IgD-negative memory B cell (primary cell): ENCODE data around the gene BBLN. TPM values are rescaled to one million over a fixed set of nuclear protein-coding genes. Genes with fewer than 3 reads are reported as not detected.
A peak's percentile ranks its signal among the peaks of the same experiment; 100 is the strongest.

ENCODE experiments used
- H3K27ac Mint-ChIP-seq, 3 donors: one replicate each; pipeline ENCODE4 v1.8.0; 2020 to 2022; ENCODE audit warnings: mild to moderate bottlenecking in 3 of 3, mixed read lengths in 3 of 3, moderate library complexity in 1 of 3
- H3K27me3 Mint-ChIP-seq: one replicate; pipeline ENCODE4 v1.8.0; 2021; ENCODE audit warnings: mixed read lengths
- H3K36me3 Mint-ChIP-seq: one replicate; pipeline ENCODE4 v1.8.0; 2020; ENCODE audit warnings: mild to moderate bottlenecking, mixed read lengths
- H3K4me1 Mint-ChIP-seq, 3 donors: one replicate each; pipeline ENCODE4 v1.8.0; 2020 to 2022; ENCODE audit warnings: mixed read lengths in 3 of 3, mild to moderate bottlenecking in 1 of 3
- H3K4me3 Mint-ChIP-seq, 4 donors: one replicate each; pipeline ENCODE4 v1.8.0; 2020 to 2022; ENCODE audit warnings: mild to moderate bottlenecking in 4 of 4, mixed read lengths in 4 of 4, moderate library complexity in 3 of 4
- H3K9me3 Mint-ChIP-seq, 3 donors: one replicate each; pipeline ENCODE4 v1.8.0; 2020 to 2021; ENCODE audit warnings: mixed read lengths in 3 of 3, mild to moderate bottlenecking in 1 of 3
- polyA plus RNA-seq: library from polyadenylated mRNA; unstranded; fragments of 300-500 nt; fragmentation: Illumina TruSeq; gene quantifications from one replicate; pipeline ENCODE4 v1.2.3, GENCODE V29; 2021

The BBLN gene
- polyA plus RNA-seq, 1 donor from 2014 or later: 145 TPM

- H3K4me1 Mint-ChIP-seq: peaks cover 0 to 5% (median 0%) of the 10 kb centered on the region in 3 donors
- H3K4me3 Mint-ChIP-seq: no peak overlapping the region
- H3K27ac Mint-ChIP-seq: peak overlapping the region in 1 of 3 donors; percentile 62
- peaks cover 2% of the 10 kb centered on the region for H3K36me3 Mint-ChIP-seq
- no peaks in the 10 kb centered on the region for H3K9me3 Mint-ChIP-seq
- peaks cover 13% of the 10 kb centered on the region for H3K27me3 Mint-ChIP-seq
Observed at GRCh38 chr9:128146591-128147120, 13.4 kb upstream of the BBLN start.

DNA sequence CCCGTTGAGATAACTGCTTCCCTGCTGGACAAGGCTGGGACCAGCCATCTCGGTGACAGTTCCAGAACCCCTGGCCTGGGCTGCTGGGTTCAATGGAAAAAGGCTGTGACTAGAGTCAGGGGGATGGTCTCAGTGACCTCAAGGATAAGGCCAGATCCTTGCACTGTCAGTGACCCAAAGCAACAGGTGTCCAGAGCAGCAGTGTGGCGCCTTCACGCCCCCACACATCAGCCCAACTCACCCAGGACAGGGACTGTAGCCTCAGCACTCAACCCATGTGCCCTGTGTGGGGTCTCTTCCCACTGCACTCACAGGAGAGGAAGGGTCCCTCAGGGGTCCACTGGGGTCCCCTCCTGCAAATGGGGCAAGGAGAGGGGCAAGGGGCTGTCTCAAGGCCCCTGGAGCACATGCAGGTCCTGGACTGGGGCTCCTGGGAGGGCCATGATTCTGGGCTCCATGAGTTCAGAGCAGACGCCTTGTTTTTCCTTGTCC is 11.5 kb upstream of the BBLN start:
- Mint-ChIP-seq H3K4me3 (no peak overlapping the region), H3K27me3 (peaks cover 10% of the 10 kb centered on the region), H3K4me1 (peaks cover 0 to under 1% (median 0%) of the 10 kb centered on the region in 3 donors), H3K36me3 (peaks cover 2% of the 10 kb centered on the region), H3K27ac (no peak overlapping the region), H3K9me3 (no peaks in the 10 kb centered on the region)

- Mint-ChIP-seq H3K4me1 (no peaks in the 10 kb centered on the region), H3K36me3 (peaks cover 2% of the 10 kb centered on the region), H3K4me3 (no peak within 1 kb of the TSS), H3K27ac (no peak within 1 kb of the TSS), H3K27me3 (peaks cover 10% of the 10 kb centered on the region), H3K9me3 (no peaks in the 10 kb centered on the region)
Observed at GRCh38 chr9:128149001-128149701, 10.9 kb upstream of the BBLN start, which contains the start of gene LCN2. LCN2 (plus strand) TSS chr9:128149453; CDS start chr9:128149526, 73 bp downstream.

DNA sequence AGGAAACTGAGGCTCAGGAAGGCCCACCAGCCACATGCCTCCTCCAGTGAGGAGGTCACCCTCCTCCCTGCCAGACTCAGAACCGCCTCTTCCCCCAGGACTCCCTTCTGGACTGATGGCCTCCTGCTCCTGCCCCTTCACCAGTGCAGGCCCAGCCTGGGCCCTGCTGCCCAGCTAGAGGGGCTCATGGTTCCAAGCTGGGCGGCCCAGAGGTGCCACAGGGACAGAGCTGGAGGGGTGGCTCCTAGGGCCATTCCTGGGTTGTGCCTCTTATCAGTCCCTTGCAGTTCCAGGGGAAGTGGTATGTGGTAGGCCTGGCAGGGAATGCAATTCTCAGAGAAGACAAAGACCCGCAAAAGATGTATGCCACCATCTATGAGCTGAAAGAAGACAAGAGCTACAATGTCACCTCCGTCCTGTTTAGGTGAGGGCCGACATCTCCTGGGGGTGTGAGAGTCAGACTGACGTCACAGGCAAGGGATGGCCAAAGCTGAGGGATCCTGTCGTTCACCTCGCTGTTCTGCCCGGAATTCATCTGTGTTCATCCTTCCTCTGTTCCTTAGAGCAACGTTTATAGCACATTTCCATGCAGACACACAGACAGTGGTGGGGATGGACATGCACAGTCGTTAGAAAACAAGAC is 10.0 kb upstream of the BBLN start:
- Mint-ChIP-seq H3K27ac (no peak overlapping the region), H3K27me3 (peaks cover 10% of the 10 kb centered on the region), H3K4me1 (no peaks in the 10 kb centered on the region), H3K4me3 (no peak overlapping the region), H3K9me3 (no peaks in the 10 kb centered on the region), H3K36me3 (peaks cover 2% of the 10 kb centered on the region)

- Mint-ChIP-seq H3K27me3 (peaks cover 10% of the 10 kb centered on the region), H3K9me3 (no peaks in the 10 kb centered on the region), H3K27ac (no peak overlapping the region), H3K4me1 (no peaks in the 10 kb centered on the region), H3K36me3 (peaks cover 2% of the 10 kb centered on the region), H3K4me3 (peak overlapping the region in 1 of 4 donors; percentile 80)
Observed at GRCh38 chr9:128150594-128151308, 9.3 kb upstream of the BBLN start.

GRCh38 chr9:128151309-128152132 is 8.5 kb upstream of the BBLN start:
- no peaks in the 10 kb centered on the region for H3K9me3 Mint-ChIP-seq
- H3K27me3 Mint-ChIP-seq: peaks cover 10% of the 10 kb centered on the region
- H3K27ac Mint-ChIP-seq: no peak overlapping the region
- peaks cover 2% of the 10 kb centered on the region for H3K36me3 Mint-ChIP-seq
- no peaks in the 10 kb centered on the region for H3K4me1 Mint-ChIP-seq
- H3K4me3 Mint-ChIP-seq: no peak overlapping the region

DNA sequence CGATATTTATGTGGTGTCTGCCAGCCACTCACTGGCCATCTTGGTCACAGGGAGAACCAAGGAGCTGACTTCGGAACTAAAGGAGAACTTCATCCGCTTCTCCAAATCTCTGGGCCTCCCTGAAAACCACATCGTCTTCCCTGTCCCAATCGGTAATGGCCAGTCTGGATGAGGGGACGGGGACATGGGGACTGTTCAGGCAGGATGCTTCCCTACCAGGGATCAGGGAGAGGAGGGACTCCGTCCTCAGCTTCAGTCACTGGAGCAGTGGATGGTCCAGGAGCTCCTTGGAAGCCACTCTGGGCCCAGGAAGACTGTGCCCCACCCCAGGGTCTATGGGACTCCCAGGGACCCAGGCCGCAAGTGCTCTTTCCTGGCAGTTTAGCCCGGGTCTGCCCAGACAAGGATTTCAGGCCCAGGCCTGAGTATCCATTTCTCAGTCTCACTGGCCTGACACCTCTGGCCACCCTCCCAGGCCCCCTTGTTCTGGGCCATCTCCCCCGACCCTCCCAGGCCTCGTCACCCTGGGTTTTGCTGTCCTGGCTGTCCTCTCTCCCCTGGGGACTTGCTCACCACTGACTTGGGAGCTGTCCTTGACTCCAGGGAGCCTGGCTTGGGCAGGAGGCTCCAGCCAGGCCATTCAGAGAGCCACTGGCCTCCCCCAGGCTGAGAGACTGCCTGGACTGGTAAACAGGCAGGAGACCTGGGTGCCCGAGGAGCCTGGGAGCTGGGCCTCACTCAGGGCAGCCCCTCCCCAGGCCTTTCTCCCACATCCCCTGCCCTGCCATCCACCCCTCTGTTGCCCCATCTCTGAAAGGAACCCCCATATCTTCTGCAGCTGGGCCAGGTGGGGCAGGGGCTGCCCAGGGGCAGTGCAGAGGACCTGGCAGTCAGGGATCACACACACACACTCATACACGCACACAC is 7.7 kb upstream of the BBLN start:
- H3K9me3 Mint-ChIP-seq: no peaks in the 10 kb centered on the region
- no peak overlapping the region for H3K4me3 Mint-ChIP-seq
- H3K27ac Mint-ChIP-seq: no peak overlapping the region
- no peaks in the 10 kb centered on the region for H3K4me1 Mint-ChIP-seq
- peaks cover 7% of the 10 kb centered on the region for H3K27me3 Mint-ChIP-seq
- peaks cover 2% of the 10 kb centered on the region for H3K36me3 Mint-ChIP-seq

DNA sequence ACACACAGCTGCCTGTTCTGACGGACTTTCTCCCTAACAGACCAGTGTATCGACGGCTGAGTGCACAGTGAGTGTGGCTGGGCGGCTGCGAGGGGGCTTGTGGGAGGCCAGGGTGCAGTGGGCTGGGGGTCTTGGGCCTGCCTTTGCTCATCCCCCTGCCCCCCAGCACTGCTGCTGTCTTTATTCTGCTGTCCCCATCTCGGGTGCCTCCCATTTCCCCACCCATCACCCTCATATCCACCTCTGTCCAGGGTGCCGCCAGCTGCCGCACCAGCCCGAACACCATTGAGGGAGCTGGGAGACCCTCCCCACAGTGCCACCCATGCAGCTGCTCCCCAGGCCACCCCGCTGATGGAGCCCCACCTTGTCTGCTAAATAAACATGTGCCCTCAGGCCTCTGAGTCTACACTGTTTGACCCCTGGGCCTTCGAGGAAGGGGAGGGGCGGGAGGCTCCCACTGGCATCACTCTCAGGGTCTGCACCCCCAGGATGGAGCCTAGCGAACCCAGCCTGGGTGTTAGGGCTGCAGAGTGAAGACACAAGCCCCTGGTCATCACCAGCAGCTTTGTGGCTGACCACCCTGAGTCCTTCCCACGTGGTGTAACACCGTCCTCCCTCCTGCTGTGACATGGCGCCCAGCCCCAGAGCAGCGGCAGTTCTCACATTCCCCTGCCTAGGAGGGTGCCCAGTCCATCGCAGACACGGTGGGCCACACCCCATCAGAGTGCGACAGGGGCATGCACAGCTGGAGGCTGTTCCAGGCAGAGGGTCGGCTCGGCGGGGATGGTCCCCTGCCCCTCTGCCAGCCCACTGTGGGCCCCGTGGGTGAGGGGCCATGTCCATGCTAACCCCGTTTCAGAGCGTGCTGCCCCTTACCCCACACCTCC is 6.8 kb upstream of the BBLN start:
- Mint-ChIP-seq H3K4me1 (no peaks in the 10 kb centered on the region), H3K27me3 (peaks cover 7% of the 10 kb centered on the region), H3K9me3 (no peaks in the 10 kb centered on the region), H3K36me3 (peaks cover 2% of the 10 kb centered on the region), H3K27ac (no peak overlapping the region), H3K4me3 (no peak overlapping the region)

DNA sequence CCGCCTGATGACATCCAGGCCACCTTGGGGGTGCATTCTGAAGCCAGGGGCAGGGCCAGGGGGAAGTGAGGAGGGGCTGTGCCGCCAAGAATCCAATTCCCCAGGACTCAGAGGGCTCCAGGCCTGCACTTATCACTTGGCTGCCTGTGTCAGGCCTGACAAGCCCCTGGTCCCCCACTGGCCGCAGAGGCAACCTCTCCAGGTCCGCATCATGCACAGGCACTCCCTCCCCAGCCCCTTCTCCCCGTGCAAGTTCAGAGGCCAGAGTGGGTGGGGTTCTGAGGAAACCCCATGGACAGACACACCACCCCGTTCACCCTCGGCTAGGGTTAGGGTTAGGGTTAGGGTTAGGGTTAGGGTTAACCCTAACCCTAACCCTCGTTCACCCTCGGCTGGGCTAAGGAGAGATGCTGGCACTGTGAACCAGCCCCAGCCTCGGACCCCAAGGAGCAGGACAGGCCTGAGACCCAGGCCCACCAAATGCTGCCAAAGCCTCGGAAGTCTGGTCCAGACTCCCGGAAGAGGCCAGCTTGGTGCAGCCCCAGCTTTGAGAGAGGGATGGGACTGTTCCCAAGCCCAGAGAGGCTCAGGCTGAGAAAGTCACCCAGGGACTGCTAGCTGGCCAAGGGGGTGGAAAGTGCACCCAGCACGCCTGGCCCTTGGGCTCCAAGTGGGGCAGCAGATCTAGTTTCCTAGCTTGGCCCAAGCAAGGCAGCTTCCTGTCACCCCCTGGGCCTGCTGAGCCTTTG is 5.9 kb upstream of the BBLN start:
- Mint-ChIP-seq H3K27me3 (peaks cover 7% of the 10 kb centered on the region), H3K4me1 (peaks cover 0 to under 1% (median 0%) of the 10 kb centered on the region in 3 donors), H3K36me3 (peaks cover 2% of the 10 kb centered on the region), H3K27ac (no peak overlapping the region), H3K4me3 (no peak overlapping the region), H3K9me3 (no peaks in the 10 kb centered on the region)

DNA sequence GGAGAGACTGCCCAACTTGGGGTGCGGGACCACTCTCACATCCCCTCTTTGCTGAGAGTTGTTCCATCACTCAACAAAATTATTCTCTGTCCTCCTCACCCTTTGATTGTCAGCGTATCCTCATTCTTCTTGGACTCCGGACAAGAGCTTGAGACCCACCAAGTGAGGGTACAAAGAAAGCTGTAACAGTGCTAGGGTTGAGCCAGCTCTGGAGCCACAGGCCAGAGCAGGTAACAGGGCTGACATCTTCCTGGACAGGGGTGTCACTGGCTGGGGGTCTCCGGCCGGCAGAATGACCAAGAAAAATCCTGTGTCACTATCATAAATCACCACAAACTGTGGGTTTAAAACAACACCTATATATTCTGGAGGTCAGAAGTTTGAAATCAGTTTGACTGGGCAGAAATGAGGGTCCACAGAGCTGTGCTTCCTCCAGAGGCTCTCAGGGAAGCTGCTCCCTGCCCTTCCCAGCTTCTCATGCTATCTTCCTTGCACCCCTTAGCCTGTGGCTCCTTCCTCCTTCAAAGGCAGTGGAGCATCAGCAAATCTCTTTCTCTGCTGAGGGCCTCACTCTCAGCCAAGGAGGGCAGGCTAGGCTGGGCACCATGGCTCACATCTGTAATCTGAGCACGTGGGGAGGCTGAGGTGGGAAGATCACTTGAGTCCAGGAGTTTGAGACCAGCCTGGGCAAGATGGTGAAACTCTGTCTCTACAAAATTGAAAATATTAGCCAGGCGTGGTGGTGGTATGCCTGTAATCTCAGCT is 4.1 kb upstream of the BBLN start:
- Mint-ChIP-seq H3K27me3 (peaks cover 1% of the 10 kb centered on the region), H3K4me3 (peak overlapping the region in 1 of 4 donors; percentile 26)

GRCh38 chr9:128159522-128159783 is 612 bp upstream of the BBLN start:
- H3K9me3 Mint-ChIP-seq: no peaks in the 10 kb centered on the region
- no peaks in the 10 kb centered on the region for H3K36me3 Mint-ChIP-seq
- no peaks in the 10 kb centered on the region for H3K27me3 Mint-ChIP-seq
- peak overlapping the region; percentile 77 to 90 (median 85) for H3K4me3 Mint-ChIP-seq
- peaks cover 4 to 13% (median 9%) of the 10 kb centered on the region in 3 donors for H3K4me1 Mint-ChIP-seq
- peak overlapping the region; percentile 46 to 75 (median 67) for H3K27ac Mint-ChIP-seq

More for the DNA sequence above, 4.1 kb upstream of the BBLN start:
- Mint-ChIP-seq H3K4me1 (peaks cover 1 to 8% (median 4%) of the 10 kb centered on the region in 3 donors), H3K9me3 (no peaks in the 10 kb centered on the region), H3K36me3 (no peaks in the 10 kb centered on the region), H3K27ac (peak overlapping the region in 1 of 3 donors; percentile 39)

GRCh38 chr9:128160603-128160987 is 530 bp downstream of the BBLN start:
- Mint-ChIP-seq H3K27ac (peak overlapping the region in 2 of 3 donors; percentile 36 to 55), H3K4me3 (peak overlapping the region; percentile 77 to 90 (median 85)), H3K27me3 (no peaks in the 10 kb centered on the region), H3K4me1 (peaks cover 4 to 13% (median 9%) of the 10 kb centered on the region in 3 donors), H3K9me3 (no peaks in the 10 kb centered on the region), H3K36me3 (no peaks in the 10 kb centered on the region)
